ENCODE data around the gene ARHGDIG. TPM values are rescaled to one million over a fixed set of nuclear protein-coding genes. Genes with fewer than 3 reads are reported as not detected.
A peak's percentile ranks its signal among the peaks of the same experiment; 100 is the strongest.

ARHGDIG gene
- total and polyA plus RNA-seq, 2 of the 4 experiments (the other 2 are of a cell fraction) = 0.24 to 0.36 TPM

DNA sequence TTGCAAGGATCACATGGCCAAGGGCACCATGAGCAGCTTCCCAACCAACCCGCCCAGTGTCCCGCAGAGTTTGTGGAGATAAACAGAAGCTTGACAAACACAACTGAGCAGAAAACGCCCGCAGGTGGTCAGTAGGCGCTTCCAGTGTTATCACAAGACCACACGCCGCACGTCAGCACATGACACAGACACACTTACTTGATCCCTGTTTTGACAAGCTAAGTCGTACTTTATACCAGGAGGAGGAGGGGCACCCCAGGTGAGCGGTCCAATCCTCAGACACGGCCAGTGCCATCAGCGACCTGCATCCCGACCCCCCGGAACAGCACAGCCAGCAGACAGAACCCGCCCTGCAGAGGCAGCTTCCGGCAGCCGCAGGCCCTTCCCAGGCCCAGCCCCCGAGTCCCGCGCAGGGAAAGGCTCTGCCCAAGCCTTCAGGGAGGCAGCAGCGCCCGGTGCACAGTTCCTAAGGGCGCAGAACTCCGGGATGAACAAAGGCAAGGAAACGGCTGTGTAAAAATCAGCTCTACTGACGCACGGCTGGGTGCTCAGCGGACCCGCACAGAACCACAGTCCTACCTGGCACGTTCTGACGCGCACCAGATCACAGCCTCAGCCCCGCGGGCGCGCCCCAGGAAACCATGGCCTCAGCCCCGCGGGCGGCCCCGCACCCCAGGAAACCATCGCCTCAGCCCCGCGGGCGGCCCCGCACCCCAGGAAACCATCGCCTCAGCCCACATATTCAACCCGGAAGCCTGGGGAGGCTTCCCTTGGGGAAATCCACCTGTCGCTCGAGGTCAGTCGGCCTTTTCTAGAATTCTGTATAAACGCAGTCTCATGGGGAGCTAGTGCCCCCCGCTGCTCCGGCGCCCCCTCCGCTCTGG lies 44.3 kb downstream of the ARHGDIG start:
- ChIA-PET CTCF (no interaction called here), POLR2A (ENCODE audit: unreplicated experiment) (no interaction called here)
- Histone ChIP-seq H4K20me1 (ENCODE audit: insufficient read depth, low read length) (peaks cover 80% of the 10 kb centered on the region), H3K56ac (ENCODE audit: extremely low read depth, insufficient read depth, low read length) (no peak overlapping the region), H2BK15ac (ENCODE audit: low read depth, low read length) (no peak overlapping the region), H3K9me3 (ENCODE audit: control insufficient read depth, insufficient read depth, low read length) (no peaks in the 10 kb centered on the region), H4K8ac (ENCODE audit: low read depth in 2 of 2, low read length in 2 of 2) (no peak overlapping the region), H4K5ac (ENCODE audit: low read depth, low read length) (no peak overlapping the region), H2AFZ (replicated peaks; ENCODE audit: low read length, poor library complexity) (no peak overlapping the region), H3K4ac (ENCODE audit: low read depth, low read length) (no peak overlapping the region), H2AK9ac (replicated peaks; ENCODE audit: low read depth, low read length, poor library complexity) (peak overlapping the region; percentile 88), H2BK5ac (ENCODE audit: low read depth, low read length, poor library complexity, severe bottlenecking) (no peak overlapping the region), H3K4me3 (ENCODE audit: insufficient read depth, low read depth, low read length) (no peak overlapping the region), H3K4me2 (ENCODE audit: low read depth, low read length) (no peak overlapping the region), H2BK120ac (ENCODE audit: low read depth, low read length) (no peak overlapping the region), H2BK20ac (ENCODE audit: low read depth, low read length) (no peak overlapping the region), H3K9me1 (ENCODE audit: insufficient read depth, low read length) (peaks cover 26% of the 10 kb centered on the region), H3K14ac (replicated peaks; ENCODE audit: low read depth, low read length) (no peak overlapping the region), H3K79me1 (ENCODE audit: low read depth in 1 of 2, low read length in 2 of 2) (peaks cover 32 to 68% of the 10 kb centered on the region in 2 experiments), H3K9ac (ENCODE audit: low read depth, low read length) (no peak overlapping the region), H3K4me1 (ENCODE audit: control insufficient read depth, insufficient read depth, low read length) (peaks cover 9% of the 10 kb centered on the region), H3K27ac (ENCODE audit: insufficient read depth, low read length) (no peak overlapping the region), H3K18ac (ENCODE audit: low read depth, low read length) (no peak overlapping the region), H2AK5ac (ENCODE audit: low read depth, low read length) (no peak overlapping the region), H4K91ac (ENCODE audit: insufficient read depth, low read depth, low read length) (no peak overlapping the region), H3K23ac (ENCODE audit: low read depth, low read length) (no peak overlapping the region), H3K27me3 (ENCODE audit: control insufficient read depth, insufficient read depth, low read length) (no peaks in the 10 kb centered on the region), H3K36me3 (ENCODE audit: control insufficient read depth, insufficient read depth, low read length) (no peaks in the 10 kb centered on the region; the same call in 1 of the 2 replicates)
- in situ Hi-C loops (cut with MboI; ENCODE audit: low sequenced_read_pairs) (no loop called here), intact Hi-C loops (cut with micrococcal nuclease) (no loop called here), dilution Hi-C loops (cut with HindIII; ENCODE audit: low sequenced_read_pairs, unreplicated experiment) (no loop called here)
- TF ChIP-seq FOS (IDR thresholded peaks at IDR 0.05; ENCODE audit: low read depth, low read length) (no peak), SMC3 (IDR thresholded peaks at IDR 0.05; ENCODE audit: low read depth, low read length) (no peak), NFE2L2 (IDR thresholded peaks at IDR 0.05; ENCODE audit: low read depth, low read length) (no peak), MAFK (IDR thresholded peaks at IDR 0.05; ENCODE audit: low read depth, low read length) (no peak), MAZ (IDR thresholded peaks at IDR 0.05; ENCODE audit: borderline replicate concordance, low read depth, low read length) (no peak), CHD1 (IDR thresholded peaks at IDR 0.05; ENCODE audit: low read depth, low read length) (no peak), POLR2A (IDR thresholded peaks at IDR 0.05; ENCODE audit: low read depth, low read length) (no peak), RCOR1 (IDR thresholded peaks at IDR 0.05; ENCODE audit: insufficient replicate concordance, low read length) (no peak), MXI1 (IDR thresholded peaks at IDR 0.05; ENCODE audit: borderline replicate concordance, low read depth, low read length) (no peak), RAD21 (IDR thresholded peaks at IDR 0.05; ENCODE audit: low read length) (no peak), RFX5 (IDR thresholded peaks at IDR 0.05; ENCODE audit: low read depth, low read length) (no peak)
- TF ChIP-seq, protein P1, sequence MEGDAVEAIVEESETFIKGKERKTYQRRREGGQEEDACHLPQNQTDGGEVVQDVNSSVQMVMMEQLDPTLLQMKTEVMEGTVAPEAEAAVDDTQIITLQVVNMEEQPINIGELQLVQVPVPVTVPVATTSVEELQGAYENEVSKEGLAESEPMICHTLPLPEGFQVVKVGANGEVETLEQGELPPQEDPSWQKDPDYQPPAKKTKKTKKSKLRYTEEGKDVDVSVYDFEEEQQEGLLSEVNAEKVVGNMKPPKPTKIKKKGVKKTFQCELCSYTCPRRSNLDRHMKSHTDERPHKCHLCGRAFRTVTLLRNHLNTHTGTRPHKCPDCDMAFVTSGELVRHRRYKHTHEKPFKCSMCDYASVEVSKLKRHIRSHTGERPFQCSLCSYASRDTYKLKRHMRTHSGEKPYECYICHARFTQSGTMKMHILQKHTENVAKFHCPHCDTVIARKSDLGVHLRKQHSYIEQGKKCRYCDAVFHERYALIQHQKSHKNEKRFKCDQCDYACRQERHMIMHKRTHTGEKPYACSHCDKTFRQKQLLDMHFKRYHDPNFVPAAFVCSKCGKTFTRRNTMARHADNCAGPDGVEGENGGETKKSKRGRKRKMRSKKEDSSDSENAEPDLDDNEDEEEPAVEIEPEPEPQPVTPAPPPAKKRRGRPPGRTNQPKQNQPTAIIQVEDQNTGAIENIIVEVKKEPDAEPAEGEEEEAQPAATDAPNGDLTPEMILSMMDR (conservative IDR thresholded peaks at IDR 0.05; ENCODE audit: low read depth, low read length) = no peak
- ATAC-seq (ENCODE audit: low read depth) (no peak), DNase-seq (no peak)
- BruUV-seq (replicated peaks) = no TSS peak
- WGBS, 2 experiments (ENCODE audit: extremely low coverage in 2 of 2, insufficient read length in 1 of 2) = 82% methylated on average over 41 of the region's 55 CpGs; no CpG with 5 or more reads in 1 of the 2 experiments
